RWPE2 (cell line): ENCODE data around the gene CORO2A.

Source experiments
- ATAC-seq: fragments of 200-7000 bp; cut with Tn5 transposase; 3 replicates; pipeline ENCODE4 v1.9.1; 2021; ENCODE audit warnings: low read depth
- DNase-seq: peaks from one replicate; pipeline ENCODE4 v3.0.0-alpha.2; 2020; ENCODE audit warnings: low spot score
- H3K27ac ChIP-seq: fragments of 450-650 bp; 2 replicates; pipeline ENCODE4 v1.5.1; 2017; ENCODE audit warnings: mild to moderate bottlenecking; ENCODE audit not compliant: poor library complexity, severe bottlenecking
- H3K27me3 ChIP-seq: fragments of 250-450 bp; sonication (Bioruptor Pico); 2 replicates; pipeline ENCODE4 v1.5.1; 2021; ENCODE audit warnings: mild to moderate bottlenecking, moderate library complexity; ENCODE audit not compliant: insufficient read depth, poor library complexity, severe bottlenecking
- H3K36me3 ChIP-seq: fragments of 250-450 bp; sonication (Bioruptor Pico); 2 replicates; pipeline ENCODE4 v1.5.1; 2020; ENCODE audit warnings: low read depth, mild to moderate bottlenecking, moderate library complexity
- H3K4me1 ChIP-seq: fragments of 250-450 bp; sonication (Bioruptor Pico); 2 replicates; pipeline ENCODE4 v1.5.1; 2021; ENCODE audit warnings: mild to moderate bottlenecking, moderate library complexity; ENCODE audit not compliant: insufficient read depth, poor library complexity, severe bottlenecking
- H3K4me3 ChIP-seq: fragments of 250-450 bp; sonication (Bioruptor Pico); 2 replicates; pipeline ENCODE4 v1.5.1; 2021; ENCODE audit warnings: mild to moderate bottlenecking, moderate library complexity; ENCODE audit not compliant: severe bottlenecking
- H3K9me3 ChIP-seq: fragments of 250-450 bp; sonication (Bioruptor Pico); 2 replicates; pipeline ENCODE4 v1.5.1; 2021; ENCODE audit warnings: mild to moderate bottlenecking, moderate library complexity; ENCODE audit not compliant: severe bottlenecking
- TF ChIP-seq, protein P1 (sequence below): fragments of 450-650 bp; IDR thresholded peaks from one replicate; pipeline ENCODE4 v1.5.1; 2017; ENCODE audit warnings: mild to moderate bottlenecking, moderate library complexity; ENCODE audit not compliant: poor library complexity, severe bottlenecking

The CORO2A gene

DNA sequence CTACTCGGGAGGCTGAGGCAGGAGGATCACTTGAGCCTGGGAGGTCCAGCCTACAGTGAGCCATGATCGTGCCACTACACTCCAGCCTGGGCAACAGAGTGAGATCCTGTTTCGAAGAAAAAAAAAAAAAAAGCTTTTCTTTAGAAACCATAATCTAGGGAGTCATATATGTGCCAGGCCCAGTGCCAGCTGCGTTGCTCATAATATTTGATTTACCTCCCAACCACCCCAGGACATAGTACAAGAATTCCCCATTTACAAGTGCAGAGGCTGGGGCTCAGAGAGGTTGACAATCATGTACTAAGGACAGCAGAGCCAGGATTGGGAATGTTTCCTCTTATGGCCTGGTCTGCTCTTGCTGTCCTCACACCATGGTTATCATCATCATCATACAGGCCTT is 48.4 kb downstream of the CORO2A start:
- H3K27me3 ChIP-seq = no peaks in the 10 kb centered on the region
- H3K36me3 ChIP-seq = peaks cover 25% of the 10 kb centered on the region
- DNase-seq (no peak), ATAC-seq (no peak)
- H3K27ac ChIP-seq = peak overlapping the region; percentile 69
- TF ChIP-seq, protein P1, sequence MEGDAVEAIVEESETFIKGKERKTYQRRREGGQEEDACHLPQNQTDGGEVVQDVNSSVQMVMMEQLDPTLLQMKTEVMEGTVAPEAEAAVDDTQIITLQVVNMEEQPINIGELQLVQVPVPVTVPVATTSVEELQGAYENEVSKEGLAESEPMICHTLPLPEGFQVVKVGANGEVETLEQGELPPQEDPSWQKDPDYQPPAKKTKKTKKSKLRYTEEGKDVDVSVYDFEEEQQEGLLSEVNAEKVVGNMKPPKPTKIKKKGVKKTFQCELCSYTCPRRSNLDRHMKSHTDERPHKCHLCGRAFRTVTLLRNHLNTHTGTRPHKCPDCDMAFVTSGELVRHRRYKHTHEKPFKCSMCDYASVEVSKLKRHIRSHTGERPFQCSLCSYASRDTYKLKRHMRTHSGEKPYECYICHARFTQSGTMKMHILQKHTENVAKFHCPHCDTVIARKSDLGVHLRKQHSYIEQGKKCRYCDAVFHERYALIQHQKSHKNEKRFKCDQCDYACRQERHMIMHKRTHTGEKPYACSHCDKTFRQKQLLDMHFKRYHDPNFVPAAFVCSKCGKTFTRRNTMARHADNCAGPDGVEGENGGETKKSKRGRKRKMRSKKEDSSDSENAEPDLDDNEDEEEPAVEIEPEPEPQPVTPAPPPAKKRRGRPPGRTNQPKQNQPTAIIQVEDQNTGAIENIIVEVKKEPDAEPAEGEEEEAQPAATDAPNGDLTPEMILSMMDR = no peak
- H3K4me1 ChIP-seq = peaks cover 35% of the 10 kb centered on the region
- H3K4me3 ChIP-seq = no peak overlapping the region
- H3K9me3 ChIP-seq = no peaks in the 10 kb centered on the region

DNA sequence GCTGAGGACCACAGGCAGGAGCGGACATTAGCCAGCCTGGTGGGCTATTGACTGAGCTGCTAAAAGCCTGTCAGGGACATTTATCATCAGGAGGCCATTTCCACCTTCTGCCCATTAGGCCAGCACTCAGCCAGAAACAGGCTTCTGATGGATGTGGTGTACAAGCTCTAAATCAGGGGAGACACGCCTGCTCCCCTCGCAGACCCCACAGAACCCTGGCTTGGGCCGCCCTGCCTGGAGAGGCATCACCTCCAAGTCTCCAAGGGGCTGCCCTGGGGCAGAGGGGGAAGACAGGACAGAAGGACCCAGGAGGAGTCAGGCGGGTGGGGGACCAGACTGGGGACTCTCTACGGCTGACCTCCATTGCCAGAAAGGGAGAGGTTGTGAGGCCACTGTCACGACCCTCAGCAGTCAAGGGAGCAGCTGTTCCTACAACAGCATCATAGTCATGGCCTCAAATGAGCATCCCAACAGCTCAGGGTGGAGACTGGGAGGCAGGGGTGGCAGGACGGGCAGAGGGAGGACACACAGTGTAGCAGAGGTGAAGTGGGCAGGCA is 49.4 kb downstream of the CORO2A start:
- H3K4me3 ChIP-seq = no peak overlapping the region
- peak overlapping the region; percentile 69 for H3K27ac ChIP-seq
- DNase-seq (no peak), ATAC-seq (no peak)
- peaks cover 19% of the 10 kb centered on the region for H3K36me3 ChIP-seq
- H3K27me3 ChIP-seq = no peaks in the 10 kb centered on the region
- peaks cover 35% of the 10 kb centered on the region for H3K4me1 ChIP-seq
- no peaks in the 10 kb centered on the region for H3K9me3 ChIP-seq
- TF ChIP-seq, protein P1 = no peak

DNA sequence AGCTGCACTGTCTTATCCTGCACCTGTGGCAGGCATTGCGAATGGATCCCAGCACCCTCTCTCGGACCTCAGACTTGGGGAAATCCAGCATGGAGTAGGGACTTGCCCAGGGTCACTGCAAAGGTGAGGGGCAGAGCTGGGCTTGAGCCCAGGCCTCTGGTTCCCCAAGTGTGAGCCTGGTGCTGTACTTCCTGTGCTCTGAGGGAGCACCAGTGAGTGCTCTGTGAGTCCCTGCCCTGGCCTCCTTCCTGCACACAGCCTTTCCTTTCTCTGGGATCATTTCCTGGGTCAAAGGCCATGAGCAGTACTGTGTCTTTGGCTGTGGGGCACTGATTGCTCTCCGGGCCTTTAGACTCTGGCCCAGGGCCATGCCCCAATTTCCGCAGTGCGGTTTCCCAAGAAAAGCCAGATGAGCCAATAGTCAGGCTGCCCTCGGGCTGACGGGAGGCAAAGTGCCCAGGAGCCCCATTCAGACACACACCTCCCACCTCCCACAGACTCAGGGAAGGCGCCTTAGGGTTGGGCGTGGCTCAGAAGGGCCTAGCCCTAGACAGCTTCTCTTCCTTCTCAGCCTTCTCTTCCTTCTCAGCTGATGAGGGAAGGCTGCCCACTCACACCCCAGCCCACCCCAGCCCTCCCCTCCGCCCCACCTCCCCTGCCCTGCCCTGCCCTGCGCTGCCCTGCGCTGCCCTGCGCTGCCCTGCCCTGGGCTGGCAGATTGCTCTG is 50.1 kb downstream of the CORO2A start:
- H3K27ac ChIP-seq = peak overlapping the region; percentile 69
- no peaks in the 10 kb centered on the region for H3K9me3 ChIP-seq
- no peaks in the 10 kb centered on the region for H3K27me3 ChIP-seq
- ATAC-seq (peak; percentile 82), DNase-seq (peak; percentile 89)
- TF ChIP-seq, protein P1 = no peak
- H3K4me3 ChIP-seq = no peak overlapping the region
- H3K36me3 ChIP-seq = peaks cover 20% of the 10 kb centered on the region
- peaks cover 30% of the 10 kb centered on the region for H3K4me1 ChIP-seq

DNA sequence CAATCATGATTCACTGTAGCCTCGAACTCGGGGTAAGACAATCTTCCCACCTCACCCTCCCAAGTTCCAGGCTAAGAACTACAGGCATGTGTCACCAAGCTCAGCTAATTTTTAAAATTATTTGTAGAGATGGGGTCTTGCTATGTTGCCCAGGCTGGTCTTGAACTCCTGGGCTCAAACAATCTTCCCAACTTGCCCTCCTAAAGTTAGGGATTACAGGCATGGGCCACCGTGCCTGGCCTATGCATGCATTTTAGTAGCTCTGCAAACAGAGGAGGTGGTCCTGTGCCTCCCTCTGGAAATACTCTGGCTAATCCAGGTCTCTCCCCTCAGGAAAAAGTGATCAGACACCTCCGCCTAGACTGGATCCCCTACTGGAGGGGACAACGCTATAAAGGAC is 51.9 kb downstream of the CORO2A start:
- Histone ChIP-seq H3K4me3 (no peak overlapping the region), H3K9me3 (no peaks in the 10 kb centered on the region), H3K27me3 (no peaks in the 10 kb centered on the region), H3K4me1 (peaks cover 12% of the 10 kb centered on the region), H3K36me3 (peaks cover 26% of the 10 kb centered on the region), H3K27ac (no peak overlapping the region)
- no peak for DNase-seq
- no peak for ATAC-seq
- TF ChIP-seq, protein P1 = no peak

DNA sequence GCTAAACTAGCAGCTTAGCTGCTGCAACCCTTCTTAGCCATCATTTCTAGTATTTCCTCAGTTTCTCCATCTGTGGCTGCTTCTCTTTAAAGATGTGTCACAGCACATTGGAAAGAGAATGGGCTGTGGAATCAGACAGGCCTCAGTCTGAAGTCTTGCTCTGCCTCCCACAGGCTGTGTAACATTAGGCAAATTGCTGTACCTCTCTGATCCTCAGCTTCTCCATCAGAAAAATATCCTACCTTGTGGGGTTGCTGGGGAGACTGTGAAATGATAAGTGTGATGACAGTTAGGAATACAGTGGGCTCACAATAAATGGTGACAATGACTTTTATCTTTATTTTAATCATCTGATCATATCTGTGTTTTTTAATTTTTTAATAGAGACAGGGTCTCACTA is 55.9 kb downstream of the CORO2A start:
- TF ChIP-seq, protein P1 = no peak
- Histone ChIP-seq H3K9me3 (no peaks in the 10 kb centered on the region), H3K4me3 (no peak overlapping the region), H3K27me3 (no peaks in the 10 kb centered on the region), H3K4me1 (no peaks in the 10 kb centered on the region), H3K27ac (no peak overlapping the region), H3K36me3 (peaks cover 52% of the 10 kb centered on the region)
- DNase-seq (no peak), ATAC-seq (no peak)
